Endothelial cell of umbilical vein (primary cell): ENCODE data around the gene LMCD1. TPM values are rescaled to one million over a fixed set of nuclear protein-coding genes. Genes with fewer than 3 reads are reported as not detected.

Experiments used
- BruUV-seq: library from RNA; stranded (reverse); fragments of 400-500 nt; replicated peaks from 2 replicates; lab custom pipeline; 2021; lab: Mats Ljungman, UMichigan
- CTCF ChIA-PET: fragments of 300-600, 350-600 bp; sonication (Branson Sonifier 250); formaldehyde crosslinking; loops from one replicate; lab custom pipeline; 2021; ENCODE audit warnings: antibody characterized with exemption, inconsistent platforms; lab: Charles Lee
- POLR2A ChIA-PET: fragments of 300-600, 350-600 bp; sonication (Branson Sonifier 250); formaldehyde crosslinking; loops from one replicate; lab custom pipeline; 2021; ENCODE audit warnings: antibody characterized with exemption, inconsistent platforms; lab: Charles Lee
- DNase-seq: peaks from one replicate; pipeline ENCODE4 v3.0.0-alpha.2; 2011; ENCODE audit warnings: low read depth, low spot score
- FAIRE-seq: peaks from 2 replicates; lab custom pipeline; 2011; peaks lifted over from hg19 to GRCh38; lab: Jason Lieb, UNC
- H2AFZ ChIP-seq: 2 replicates; pipeline ENCODE4 v1.6.0; 2012; ENCODE audit warnings: low read depth, low read length, control low read depth, inconsistent platforms
- H3K27ac ChIP-seq: 2 replicates; pipeline ENCODE4 v1.5.1; 2011; ENCODE audit warnings: low read depth, mild to moderate bottlenecking, control low read depth, low read length, moderate library complexity; ENCODE audit not compliant: insufficient read depth
- H3K27me3 ChIP-seq, 2 experiments: 2 replicates each; pipeline versions ENCODE4 v1.6.0 to v1.6.1; 2011; ENCODE audit warnings: low read length in 2 of 2, mixed read lengths in 1 of 2; ENCODE audit not compliant: control insufficient read depth in 2 of 2, insufficient read depth in 2 of 2
- H3K36me3 ChIP-seq, 2 experiments: 2 replicates in 1 of 2; 3 replicates in 1 of 2; pipeline ENCODE4 v1.5.1; 2011; ENCODE audit warnings: low read length in 2 of 2, mild to moderate bottlenecking in 1 of 2, moderate library complexity in 1 of 2; ENCODE audit not compliant: control insufficient read depth in 2 of 2, insufficient read depth in 2 of 2; ENCODE audit errors: extremely low read depth in 1 of 2
- H3K4me1 ChIP-seq: 3 replicates; pipeline ENCODE4 v1.5.1; 2011; ENCODE audit warnings: mild to moderate bottlenecking, low read length; ENCODE audit not compliant: control insufficient read depth, insufficient read depth; ENCODE audit errors: extremely low read depth
- H3K4me2 ChIP-seq: 2 replicates; pipeline ENCODE4 v1.6.1; 2011; ENCODE audit warnings: low read length, control low read depth, mixed read lengths; ENCODE audit not compliant: insufficient read depth
- H3K4me3 ChIP-seq, 3 experiments: fragments of 200-600 bp in 1 of 3; sonication (generic), shearing (Covaris generic) in 1 of 3; replicated peaks in 1 of 3; 2 replicates each; pipeline ENCODE4 v1.5.1; 2011 to 2016; ENCODE audit warnings: control low read depth in 3 of 3, low read length in 3 of 3, mild to moderate bottlenecking in 2 of 3, inconsistent platforms in 1 of 3, low read depth in 1 of 3, moderate library complexity in 1 of 3; ENCODE audit not compliant: insufficient read depth in 1 of 3
- H3K79me2 ChIP-seq: 2 replicates; pipeline ENCODE4 v1.6.0; 2012; ENCODE audit warnings: low read length, inconsistent platforms; ENCODE audit not compliant: control insufficient read depth, insufficient read depth
- H3K9ac ChIP-seq: replicated peaks from 2 replicates; pipeline ENCODE3; 2011; ENCODE audit warnings: low read length, control low read depth; ENCODE audit not compliant: insufficient read depth; ENCODE audit errors: extremely low read depth
- H3K9me1 ChIP-seq: replicated peaks from 3 replicates; pipeline ENCODE4 v1.6.0; 2011; ENCODE audit warnings: mild to moderate bottlenecking, low read length; ENCODE audit not compliant: control insufficient read depth, insufficient read depth; ENCODE audit errors: extremely low read depth
- H3K9me3 ChIP-seq: replicated peaks from 2 replicates; pipeline ENCODE4 v1.5.1; 2012; ENCODE audit warnings: low read length, inconsistent platforms; ENCODE audit not compliant: control insufficient read depth, insufficient read depth
- H4K20me1 ChIP-seq: replicated peaks from 2 replicates; pipeline ENCODE3; 2011; ENCODE audit warnings: mild to moderate bottlenecking, low read length; ENCODE audit not compliant: control insufficient read depth, insufficient read depth; ENCODE audit errors: extremely low read depth
- CTCF ChIP-seq, 2 donors: IDR thresholded peaks; 1 replicate in 1 of 2; 2 replicates in 1 of 2; pipeline ENCODE4 v1.5.1; 2011; ENCODE audit warnings: low read length in 2 of 2, mild to moderate bottlenecking in 2 of 2, moderate library complexity in 2 of 2, control low read depth in 1 of 2, inconsistent platforms in 1 of 2, low read depth in 1 of 2; ENCODE audit not compliant: insufficient read depth in 1 of 2; ENCODE audit errors: extremely low read depth in 1 of 2
- EZH2 ChIP-seq: IDR thresholded peaks from 2 replicates; pipeline ENCODE4 v1.6.1; 2012; ENCODE audit warnings: borderline replicate concordance, low read depth, mild to moderate bottlenecking, moderate library complexity, low read length, inconsistent platforms; ENCODE audit not compliant: severe bottlenecking
- FOS ChIP-seq: IDR thresholded peaks from 2 replicates; pipeline ENCODE4 v1.6.1; 2011; ENCODE audit warnings: mild to moderate bottlenecking, low read length, moderate library complexity, borderline replicate concordance; ENCODE audit not compliant: insufficient read depth
- GATA2 ChIP-seq: IDR thresholded peaks from 2 replicates; pipeline ENCODE4 v1.7.0; 2011; ENCODE audit warnings: low read depth, mild to moderate bottlenecking, moderate library complexity, mixed read lengths, low read length; ENCODE audit not compliant: insufficient read length, insufficient read depth
- JUN ChIP-seq: IDR thresholded peaks from 2 replicates; pipeline ENCODE4 v1.6.1; 2011; ENCODE audit warnings: borderline replicate concordance, low read depth; ENCODE audit not compliant: insufficient read length, insufficient read depth
- MYC ChIP-seq: IDR thresholded peaks from one replicate; pipeline ENCODE4 v1.6.1; 2011; ENCODE audit warnings: mild to moderate bottlenecking, low read depth, low read length
- POLR2A ChIP-seq: IDR thresholded peaks from 2 replicates; pipeline ENCODE4 v1.6.1; 2012; ENCODE audit warnings: low read depth, mild to moderate bottlenecking, control low read depth, low read length
- POLR2AphosphoS5 ChIP-seq: IDR thresholded peaks from 2 replicates; pipeline ENCODE4 v1.6.1; 2012; ENCODE audit warnings: low read depth, mild to moderate bottlenecking, control low read depth, low read length, moderate library complexity; ENCODE audit not compliant: insufficient read depth
- dilution Hi-C: fragments of 300-500 bp; cut with MboI; formaldehyde crosslinking; loops from one replicate; pipeline ENCODE4 v1.15.0; 2019; ENCODE audit warnings: low sequenced_read_pairs; ENCODE audit not compliant: extremely low pct_ligation_motif_present
- intact Hi-C: fragments of 100-400 bp; cut with micrococcal nuclease; formaldehyde crosslinking; loops from one replicate; pipeline ENCODE4 v1.10.0; 2022
- polyA plus RNA-seq, 4 experiments: library from polyadenylated mRNA; depleted of rRNA in 3 of 4; stranded (reverse) in 3 of 4; unstranded in 1 of 4; fragments of >200 nt; gene quantifications; 2 replicates each; pipeline versions ENCODE4 v1.2.1 to v1.2.3, GENCODE V29; 2011 to 2012; ENCODE audit warnings: missing spikeins in 1 of 4
- total RNA-seq: library from RNA; stranded (reverse); gene quantifications from 2 replicates; pipeline ENCODE4 v1.2.3, GENCODE V29; 2021
- TF ChIP-seq, protein P1 (sequence below): IDR thresholded peaks from 2 replicates; pipeline ENCODE4 v1.6.1; 2011; ENCODE audit not compliant: insufficient read depth, insufficient read length

Gene LMCD1
- total and polyA plus RNA-seq, 2 donors (not counting 3 experiments of a cell fraction or from before 2014, with no cell fraction given): 7.6 to 14.5 TPM

- Histone ChIP-seq H3K79me2 (no peaks in the 10 kb centered on the region), H3K4me2 (no peak overlapping the region), H3K9me1 (no peaks in the 10 kb centered on the region), H3K4me3 (no peak overlapping the region), H3K36me3 (no peaks in the 10 kb centered on the region), H3K4me1 (no peaks in the 10 kb centered on the region), H3K9ac (no peak overlapping the region), H3K27ac (no peak overlapping the region), H2AFZ (no peak overlapping the region), H4K20me1 (no peaks in the 10 kb centered on the region), H3K27me3 (no peaks in the 10 kb centered on the region), H3K9me3 (no peaks in the 10 kb centered on the region)
- ChIA-PET CTCF (interaction anchor here (1.2 kb wide), 1 partner anchor 33 kb away, joined by 3 read pairs; no protein-coding TSS in a partner anchor), POLR2A (no interaction called here)
- TF ChIP-seq CTCF (IDR thresholded peaks at IDR 0.05; ENCODE audit: extremely low read depth in 1 of 2, insufficient read depth in 1 of 2, low read depth in 1 of 2, low read length in 2 of 2) (no peak), POLR2AphosphoS5 (no peak), EZH2 (no peak), MYC (no peak), JUN (no peak), FOS (no peak), GATA2 (no peak), POLR2A (no peak)
- TF ChIP-seq, protein P1, sequence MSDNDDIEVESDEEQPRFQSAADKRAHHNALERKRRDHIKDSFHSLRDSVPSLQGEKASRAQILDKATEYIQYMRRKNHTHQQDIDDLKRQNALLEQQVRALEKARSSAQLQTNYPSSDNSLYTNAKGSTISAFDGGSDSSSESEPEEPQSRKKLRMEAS: no peak
- BruUV-seq: no TSS peak
- intact Hi-C loops (no loop called here), dilution Hi-C loops (no loop called here)
- FAIRE-seq: no peak
- DNase-seq: no peak
These were observed 26.6 kb upstream of the LMCD1 start for GRCh38 chr3:8474991-8475390.
